T-helper 1 cell treated with Interleukin-12 subunit alpha and Interleukin-12 subunit beta and Interleukin-4 antibody, amounts not matched to agents 30 μg/mL and 1 μg/mL, for 36 hours (primary cell): ENCODE data around the gene PCNA.
"Not testable (repeated sequence)": the region's sequence is repeated elsewhere in the genome, so short reads cannot be mapped to it uniquely, and the experiment has no call there.

Source experiments
- H3K27ac Mint-ChIP-seq: one replicate; pipeline ENCODE4 v1.8.0; 2021; ENCODE audit warnings: mild to moderate bottlenecking, mixed read lengths
- H3K27me3 Mint-ChIP-seq: one replicate; pipeline ENCODE4 v1.8.0; 2021; ENCODE audit warnings: low read depth, mixed read lengths
- H3K36me3 Mint-ChIP-seq: one replicate; pipeline ENCODE4 v1.8.0; 2021; ENCODE audit warnings: low read depth, mixed read lengths
- H3K4me1 Mint-ChIP-seq: one replicate; pipeline ENCODE4 v1.8.0; 2021; ENCODE audit warnings: low read depth, mixed read lengths
- H3K4me3 Mint-ChIP-seq: one replicate; pipeline ENCODE4 v1.8.0; 2021; ENCODE audit warnings: mild to moderate bottlenecking, moderate library complexity, mixed read lengths
- H3K9me3 Mint-ChIP-seq: one replicate; pipeline ENCODE4 v1.8.0; 2021; ENCODE audit warnings: mixed read lengths

The PCNA gene

GRCh38 chr20:5096463-5096862 lies 23.3 kb downstream of the PCNA start:
- Mint-ChIP-seq H3K36me3 (peaks cover 25% of the 10 kb centered on the region), H3K27me3 (no peaks in the 10 kb centered on the region), H3K9me3 (no peaks in the 10 kb centered on the region), H3K4me3 (no peak overlapping the region), H3K4me1 (peaks cover 6% of the 10 kb centered on the region), H3K27ac (no peak overlapping the region)

GRCh38 chr20:5095931-5096330 lies 23.8 kb downstream of the PCNA start:
- no peak overlapping the region for H3K27ac Mint-ChIP-seq
- H3K36me3 Mint-ChIP-seq: peaks cover 25% of the 10 kb centered on the region
- no peaks in the 10 kb centered on the region for H3K27me3 Mint-ChIP-seq
- no peaks in the 10 kb centered on the region for H3K9me3 Mint-ChIP-seq
- no peak overlapping the region for H3K4me3 Mint-ChIP-seq
- H3K4me1 Mint-ChIP-seq: peaks cover 6% of the 10 kb centered on the region

GRCh38 chr20:5095454-5095853 lies 24.3 kb downstream of the PCNA start:
- Mint-ChIP-seq H3K27me3 (no peaks in the 10 kb centered on the region), H3K9me3 (no peaks in the 10 kb centered on the region), H3K4me3 (no peak overlapping the region), H3K36me3 (peaks cover 25% of the 10 kb centered on the region), H3K27ac (peak overlapping the region; percentile 41), H3K4me1 (peaks cover 4% of the 10 kb centered on the region)

GRCh38 chr20:5092765-5093339 lies 26.9 kb downstream of the PCNA start:
- Mint-ChIP-seq H3K4me3 (no peak overlapping the region), H3K4me1 (peaks cover 13% of the 10 kb centered on the region), H3K27ac (no peak overlapping the region), H3K27me3 (no peaks in the 10 kb centered on the region), H3K36me3 (peaks cover 11% of the 10 kb centered on the region), H3K9me3 (no peaks in the 10 kb centered on the region)

GRCh38 chr20:5091902-5092301 lies 27.9 kb downstream of the PCNA start:
- H3K36me3 Mint-ChIP-seq: peaks cover 11% of the 10 kb centered on the region
- H3K27me3 Mint-ChIP-seq: no peaks in the 10 kb centered on the region
- no peak overlapping the region for H3K4me3 Mint-ChIP-seq
- no peak overlapping the region for H3K27ac Mint-ChIP-seq
- peaks cover 13% of the 10 kb centered on the region for H3K4me1 Mint-ChIP-seq
- no peaks in the 10 kb centered on the region for H3K9me3 Mint-ChIP-seq

GRCh38 chr20:5090191-5090590 lies 29.6 kb downstream of the PCNA start:
- Mint-ChIP-seq H3K36me3 (peaks cover 13% of the 10 kb centered on the region), H3K9me3 (no peaks in the 10 kb centered on the region), H3K4me1 (peaks cover 13% of the 10 kb centered on the region), H3K27ac (peak overlapping the region; percentile 72), H3K27me3 (no peaks in the 10 kb centered on the region), H3K4me3 (no peak overlapping the region)

GRCh38 chr20:5088688-5089087 lies 31.1 kb downstream of the PCNA start:
- H3K27ac Mint-ChIP-seq: no peak overlapping the region
- H3K4me3 Mint-ChIP-seq: no peak overlapping the region
- no peaks in the 10 kb centered on the region for H3K27me3 Mint-ChIP-seq
- H3K4me1 Mint-ChIP-seq: peaks cover 13% of the 10 kb centered on the region
- H3K9me3 Mint-ChIP-seq: no peaks in the 10 kb centered on the region
- H3K36me3 Mint-ChIP-seq: peaks cover 13% of the 10 kb centered on the region

GRCh38 chr20:5085380-5085779 lies 34.4 kb downstream of the PCNA start:
- no peaks in the 10 kb centered on the region for H3K27me3 Mint-ChIP-seq
- no peak overlapping the region for H3K27ac Mint-ChIP-seq
- H3K4me1 Mint-ChIP-seq: peaks cover 21% of the 10 kb centered on the region
- H3K9me3 Mint-ChIP-seq: no peaks in the 10 kb centered on the region
- peaks cover 7% of the 10 kb centered on the region for H3K36me3 Mint-ChIP-seq
- no peak overlapping the region for H3K4me3 Mint-ChIP-seq

GRCh38 chr20:5080384-5080877 lies 39.3 kb downstream of the PCNA start:
- Mint-ChIP-seq H3K9me3 (no peaks in the 10 kb centered on the region), H3K4me3 (peak overlapping the region; percentile 69), H3K4me1 (peaks cover 40% of the 10 kb centered on the region), H3K36me3 (peaks cover 9% of the 10 kb centered on the region), H3K27ac (peak overlapping the region; percentile 97), H3K27me3 (no peaks in the 10 kb centered on the region)

- Mint-ChIP-seq H3K36me3 (peaks cover 7% of the 10 kb centered on the region), H3K4me3 (peak overlapping the region; percentile 73), H3K27me3 (no peaks in the 10 kb centered on the region), H3K9me3 (no peaks in the 10 kb centered on the region), H3K4me1 (peaks cover 51% of the 10 kb centered on the region), H3K27ac (peak overlapping the region; percentile 97)
Observed at GRCh38 chr20:5078399-5078958, 41.3 kb downstream of the PCNA start.

GRCh38 chr20:5077761-5078387 lies 41.9 kb downstream of the PCNA start:
- Mint-ChIP-seq H3K36me3 (peaks cover 7% of the 10 kb centered on the region), H3K4me1 (peaks cover 55% of the 10 kb centered on the region), H3K4me3 (peak overlapping the region; percentile 73), H3K27ac (peak overlapping the region; percentile 97), H3K9me3 (no peaks in the 10 kb centered on the region), H3K27me3 (no peaks in the 10 kb centered on the region)

GRCh38 chr20:5076913-5077312 lies 42.8 kb downstream of the PCNA start:
- H3K4me1 Mint-ChIP-seq: peaks cover 55% of the 10 kb centered on the region
- H3K27ac Mint-ChIP-seq: not testable (repeated sequence)

GRCh38 chr20:5074232-5074674 lies 45.5 kb downstream of the PCNA start:
- H3K27me3 Mint-ChIP-seq: no peaks in the 10 kb centered on the region
- no peaks in the 10 kb centered on the region for H3K9me3 Mint-ChIP-seq
- H3K4me3 Mint-ChIP-seq: no peak overlapping the region
- peaks cover 4% of the 10 kb centered on the region for H3K36me3 Mint-ChIP-seq
- H3K4me1 Mint-ChIP-seq: peaks cover 37% of the 10 kb centered on the region
- peak overlapping the region; percentile 27 for H3K27ac Mint-ChIP-seq

More at GRCh38 chr20:5076913-5077312, 42.8 kb downstream of the PCNA start:
- H3K9me3 Mint-ChIP-seq, H3K36me3 Mint-ChIP-seq, H3K27me3 Mint-ChIP-seq, H3K4me3 Mint-ChIP-seq: not testable (repeated sequence)

GRCh38 chr20:5073660-5074231 lies 46.0 kb downstream of the PCNA start:
- Mint-ChIP-seq H3K9me3 (no peaks in the 10 kb centered on the region), H3K27me3 (no peaks in the 10 kb centered on the region), H3K27ac (peak overlapping the region; percentile 27), H3K36me3 (peaks cover 4% of the 10 kb centered on the region), H3K4me1 (peaks cover 36% of the 10 kb centered on the region), H3K4me3 (no peak overlapping the region)
